SK-N-MC (cell line): ENCODE results near the gene DCLK2.

Experiments
- DNase-seq: peaks from one replicate; pipeline ENCODE4 v3.0.0-alpha.2; 2011; ENCODE audit warnings: low read depth, low spot score
- H3K27ac ChIP-seq: fragments of 200-600 bp; sonication (generic); 2 replicates; pipeline ENCODE4 v1.5.1; 2016; ENCODE audit warnings: mixed run types
- H3K36me3 ChIP-seq: fragments of 200-600 bp; sonication (generic); 2 replicates; pipeline ENCODE4 v1.6.1; 2017; ENCODE audit warnings: antibody characterized with exemption, low read length, mixed read lengths; ENCODE audit not compliant: insufficient read depth
- H3K4me3 ChIP-seq: fragments of 200-600 bp; sonication (generic); 2 replicates; pipeline ENCODE4 v1.5.1; 2016
- H3K9ac ChIP-seq: fragments of 200-600 bp; sonication (generic); 2 replicates; pipeline ENCODE4 v1.8.0; 2017; ENCODE audit warnings: mixed run types, mixed read lengths; ENCODE audit not compliant: insufficient read length
- H3K9me3 ChIP-seq: fragments of 200-600 bp; sonication (generic); 2 replicates; pipeline ENCODE4 v1.6.1; 2017; ENCODE audit warnings: low read depth, mild to moderate bottlenecking, antibody characterized with exemption, low read length, moderate library complexity, mixed read lengths
- EZH2 ChIP-seq: fragments of 200-600 bp; sonication (generic); IDR thresholded peaks from one replicate; pipeline ENCODE4 v1.6.1; 2017; ENCODE audit warnings: antibody characterized with exemption
- FOXP2 ChIP-seq: optimal IDR thresholded peaks from 2 replicates; pipeline ENCODE3; 2011; ENCODE audit warnings: mild to moderate bottlenecking, moderate library complexity; ENCODE audit not compliant: insufficient read depth; ENCODE audit errors: extremely low read length, control extremely low read depth
- POLR2AphosphoS5 ChIP-seq: IDR thresholded peaks from 2 replicates; pipeline ENCODE4 v1.6.1; 2012; ENCODE audit warnings: mild to moderate bottlenecking, low read depth, low read length, borderline replicate concordance

DCLK2 gene

DNA sequence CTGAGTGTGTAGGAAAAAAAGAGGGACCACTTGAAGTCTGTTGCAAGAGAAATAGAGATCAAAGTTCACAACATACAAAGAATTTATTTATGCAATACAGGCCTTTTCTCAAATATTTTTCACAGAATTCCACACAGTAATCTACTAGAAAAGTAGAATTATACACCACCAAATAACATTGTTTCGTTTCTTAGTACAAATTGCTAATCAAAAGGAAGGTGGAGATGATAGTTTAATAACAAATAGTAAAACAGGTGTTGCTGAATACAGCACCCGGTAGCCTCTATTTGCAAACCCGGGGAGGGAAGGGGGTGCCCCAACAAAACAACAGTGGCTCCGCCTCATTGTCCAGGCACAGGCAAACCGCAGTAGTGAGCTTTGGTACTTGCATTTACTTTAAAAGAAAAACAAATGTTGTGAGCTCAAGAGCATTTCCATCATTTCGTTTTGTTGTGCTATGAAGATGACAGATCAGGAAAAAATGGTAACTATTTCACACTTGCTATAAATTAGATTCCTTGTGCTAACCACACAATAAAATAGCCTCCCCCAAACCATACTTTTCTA, 186.4 kb downstream of the DCLK2 start:
- Histone ChIP-seq H3K27ac (no peak overlapping the region), H3K36me3 (no peaks in the 10 kb centered on the region), H3K4me3 (no peak overlapping the region), H3K9me3 (no peaks in the 10 kb centered on the region), H3K9ac (no peak overlapping the region)
- no peak for DNase-seq
- TF ChIP-seq FOXP2 (no peak), POLR2AphosphoS5 (no peak), EZH2 (no peak)

DNA sequence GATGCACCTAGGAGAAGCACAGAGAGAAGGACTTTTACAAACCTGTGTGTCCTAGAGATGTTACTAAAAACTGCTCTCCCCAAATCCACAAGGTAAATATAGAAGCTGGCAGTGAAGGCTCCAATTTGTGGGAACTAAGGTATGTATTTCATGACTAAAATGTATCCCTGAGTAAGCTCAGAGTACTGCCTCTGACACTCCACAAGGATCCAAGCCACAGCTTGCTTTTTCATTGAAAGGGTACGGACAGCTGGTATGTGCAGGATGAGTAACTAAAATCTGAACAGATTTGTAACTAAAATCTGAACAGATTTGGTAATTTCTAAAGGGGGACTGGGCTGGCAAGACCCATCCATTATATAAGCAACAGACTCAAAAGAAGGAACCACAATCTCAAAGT, 187.6 kb downstream of the DCLK2 start:
- no peak for TF ChIP-seq FOXP2
- no peak for TF ChIP-seq POLR2AphosphoS5
- TF ChIP-seq EZH2 = no peak
- no peak for DNase-seq
- Histone ChIP-seq H3K27ac (no peak overlapping the region), H3K9ac (no peak overlapping the region), H3K9me3 (no peaks in the 10 kb centered on the region), H3K4me3 (no peak overlapping the region), H3K36me3 (no peaks in the 10 kb centered on the region)

DNA sequence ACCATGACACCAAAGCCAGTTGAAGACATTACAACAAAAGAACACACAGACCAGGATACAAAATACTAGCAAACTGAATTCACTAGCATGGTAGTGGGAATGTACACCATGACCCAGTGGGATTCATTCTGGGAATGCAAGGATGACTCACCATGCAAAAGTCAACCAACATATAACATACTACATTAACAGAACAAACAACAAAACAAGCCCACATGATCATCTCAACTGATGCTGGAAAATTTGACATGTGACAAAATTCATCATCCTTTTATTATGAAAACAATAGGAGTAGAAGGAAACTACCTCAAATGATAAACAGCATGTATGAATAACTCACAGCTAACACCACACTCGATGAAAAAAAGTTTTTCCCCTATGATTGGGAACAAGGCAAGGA, 190.2 kb downstream of the DCLK2 start:
- TF ChIP-seq POLR2AphosphoS5 (no peak), EZH2 (no peak), FOXP2 (no peak)

DNA sequence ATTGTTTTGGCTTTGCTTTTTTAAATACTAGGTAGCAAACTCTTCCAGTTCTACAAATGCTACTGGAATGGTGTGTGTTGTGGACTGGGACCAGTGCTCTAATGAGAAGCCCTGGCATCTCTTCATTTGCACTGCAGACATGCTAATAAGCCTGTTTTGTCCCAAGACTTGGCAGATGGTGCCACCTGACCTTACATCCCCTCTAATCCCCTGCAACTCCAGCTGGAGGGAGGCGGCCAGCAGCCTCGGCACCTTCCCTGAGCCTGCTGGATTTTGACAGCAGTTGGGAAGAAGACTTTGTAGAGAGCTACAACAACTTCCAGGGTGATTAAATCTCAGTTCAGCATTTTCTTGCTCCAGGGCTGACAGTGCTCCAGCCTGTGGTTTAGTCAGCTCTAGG, 200.0 kb downstream of the DCLK2 start:
- Histone ChIP-seq H3K4me3 (no peak overlapping the region), H3K27ac (no peak overlapping the region), H3K9ac (no peak overlapping the region), H3K36me3 (no peaks in the 10 kb centered on the region), H3K9me3 (no peaks in the 10 kb centered on the region)
- TF ChIP-seq FOXP2 (no peak), EZH2 (no peak), POLR2AphosphoS5 (no peak)
- no peak for DNase-seq

More for the DNA sequence above, 190.2 kb downstream of the DCLK2 start:
- Histone ChIP-seq H3K27ac (no peak overlapping the region), H3K9ac (no peak overlapping the region), H3K9me3 (no peaks in the 10 kb centered on the region), H3K36me3 (no peaks in the 10 kb centered on the region), H3K4me3 (no peak overlapping the region)
- DNase-seq = no peak

DNA sequence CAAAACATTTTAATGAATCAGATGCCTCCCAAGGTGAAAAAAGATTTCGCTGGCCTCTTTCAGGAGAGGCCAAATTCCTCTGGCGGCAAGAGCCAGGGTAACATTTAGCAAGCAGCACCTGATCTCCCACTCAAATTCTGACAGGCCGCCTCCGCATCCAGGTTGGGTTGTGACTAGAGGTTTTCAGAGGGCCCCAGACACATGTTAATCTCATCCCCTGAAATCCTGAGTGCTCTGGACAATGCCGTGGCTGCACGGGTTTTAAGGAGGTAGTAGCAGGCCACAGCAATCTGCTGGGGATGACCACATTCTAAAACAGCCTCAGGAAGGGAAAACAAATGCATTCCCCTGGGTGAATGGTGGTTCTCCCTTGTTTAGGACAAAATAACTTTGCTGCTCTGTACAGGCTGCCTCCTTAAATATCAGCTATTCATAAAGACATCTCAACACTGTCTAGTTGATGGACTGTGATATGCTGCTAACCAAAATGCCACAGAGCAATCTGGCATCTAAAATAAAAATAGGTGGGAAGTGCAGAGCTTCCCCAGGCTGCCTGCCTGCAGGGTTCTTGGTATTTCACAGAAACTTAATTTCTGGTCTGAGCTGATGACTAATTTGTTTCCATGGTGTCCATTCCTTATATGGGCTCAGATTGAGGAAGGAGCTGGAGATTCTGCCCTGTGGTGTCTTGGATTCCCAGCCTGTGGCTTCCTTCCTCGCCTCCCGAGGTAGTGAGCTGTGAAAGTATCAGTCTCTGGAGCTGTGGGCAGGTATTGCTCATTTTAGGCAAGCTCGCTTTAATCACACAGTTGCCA, 202.0 kb downstream of the DCLK2 start:
- DNase-seq = no peak
- TF ChIP-seq EZH2 = no peak
- TF ChIP-seq POLR2AphosphoS5 = no peak
- no peak for TF ChIP-seq FOXP2
- H3K9me3 ChIP-seq = no peaks in the 10 kb centered on the region
- H3K9ac ChIP-seq = no peak overlapping the region
- no peaks in the 10 kb centered on the region for H3K36me3 ChIP-seq
- H3K4me3 ChIP-seq = no peak overlapping the region
- H3K27ac ChIP-seq = no peak overlapping the region

GRCh38 chr4:150280975-150281374, 202.7 kb downstream of the DCLK2 start:
- H3K4me3 ChIP-seq = no peak overlapping the region
- no peaks in the 10 kb centered on the region for H3K9me3 ChIP-seq
- H3K27ac ChIP-seq = no peak overlapping the region
- no peak for TF ChIP-seq POLR2AphosphoS5
- no peak for TF ChIP-seq FOXP2
- TF ChIP-seq EZH2 = no peak
- DNase-seq = no peak
- H3K36me3 ChIP-seq = no peaks in the 10 kb centered on the region
- H3K9ac ChIP-seq = no peak overlapping the region

GRCh38 chr4:150283689-150284088, 205.4 kb downstream of the DCLK2 start:
- no peak overlapping the region for H3K4me3 ChIP-seq
- H3K9me3 ChIP-seq = no peaks in the 10 kb centered on the region
- H3K27ac ChIP-seq = no peak overlapping the region
- DNase-seq = no peak
- no peak overlapping the region for H3K9ac ChIP-seq
- TF ChIP-seq FOXP2 (no peak), EZH2 (no peak), POLR2AphosphoS5 (no peak)
- H3K36me3 ChIP-seq = no peaks in the 10 kb centered on the region

DNA sequence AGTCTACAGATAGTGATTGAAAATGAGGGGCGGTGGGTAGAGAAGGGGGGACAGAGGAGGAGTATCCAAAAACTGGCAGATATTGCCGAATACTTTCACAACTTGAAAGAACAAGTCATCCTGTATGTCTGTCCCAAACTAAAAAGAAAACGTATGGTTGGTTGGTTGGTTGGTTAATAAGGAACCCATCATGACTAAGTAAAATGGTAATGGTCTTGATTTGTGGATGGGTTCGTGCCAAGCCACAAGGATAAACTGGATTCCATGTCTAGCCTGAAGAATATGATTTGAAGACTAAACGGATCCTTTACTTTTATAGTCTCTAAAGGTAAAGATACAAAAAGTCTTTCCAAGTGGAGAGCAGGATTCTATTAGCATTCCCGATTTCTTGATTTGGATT, 208.4 kb downstream of the DCLK2 start:
- DNase-seq = no peak
- Histone ChIP-seq H3K9ac (no peak overlapping the region), H3K9me3 (no peaks in the 10 kb centered on the region), H3K27ac (no peak overlapping the region), H3K4me3 (no peak overlapping the region), H3K36me3 (no peaks in the 10 kb centered on the region)
- no peak for TF ChIP-seq EZH2
- no peak for TF ChIP-seq FOXP2
- TF ChIP-seq POLR2AphosphoS5 = no peak

GRCh38 chr4:150289198-150289597, 211.0 kb downstream of the DCLK2 start:
- Histone ChIP-seq H3K9me3 (no peaks in the 10 kb centered on the region), H3K27ac (no peak overlapping the region), H3K9ac (no peak overlapping the region), H3K4me3 (no peak overlapping the region), H3K36me3 (no peaks in the 10 kb centered on the region)
- TF ChIP-seq POLR2AphosphoS5 (no peak), EZH2 (no peak), FOXP2 (no peak)
- no peak for DNase-seq

DNA sequence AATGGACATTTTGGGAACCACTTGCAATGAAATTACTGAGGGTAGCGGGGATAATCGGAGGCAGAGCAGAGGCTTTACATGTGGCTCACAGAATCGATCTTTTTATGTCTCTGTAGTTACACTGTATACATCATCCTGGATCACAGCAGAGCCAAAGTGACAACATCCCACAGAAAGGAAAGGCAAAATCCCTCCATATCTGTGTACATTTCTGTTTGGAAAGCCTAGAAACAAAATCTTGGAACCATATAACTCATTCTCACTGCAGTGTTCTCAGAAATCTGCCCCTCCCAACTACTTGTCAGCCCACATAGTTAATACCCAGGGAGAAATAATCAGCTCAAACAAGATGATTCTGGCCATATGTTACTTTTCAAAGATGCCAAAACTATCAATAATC, 211.6 kb downstream of the DCLK2 start:
- TF ChIP-seq POLR2AphosphoS5 (no peak), FOXP2 (no peak), EZH2 (no peak)
- Histone ChIP-seq H3K4me3 (no peak overlapping the region), H3K9me3 (no peaks in the 10 kb centered on the region), H3K36me3 (no peaks in the 10 kb centered on the region), H3K9ac (no peak overlapping the region), H3K27ac (no peak overlapping the region)
- DNase-seq = no peak
